GM13976 (cell line): Measurements from ENCODE around the gene STYK1.

Experiments used
- DNase-seq: peaks from one replicate; pipeline ENCODE4 v3.0.0; 2012; ENCODE audit warnings: low spot score
- in situ Hi-C: fragments of 300-500 bp; cut with MboI; formaldehyde crosslinking; loops from one replicate; pipeline ENCODE4 v1.12.0; 2022; ENCODE audit warnings: low sequenced_read_pairs, mixed read lengths, inconsistent platforms; ENCODE audit not compliant: unreplicated experiment
- TF ChIP-seq, protein P1 (sequence below): IDR thresholded peaks from 2 replicates; pipeline ENCODE4 v1.5.1; 2012; ENCODE audit warnings: borderline replicate concordance, mild to moderate bottlenecking; ENCODE audit not compliant: insufficient read depth; ENCODE audit errors: extremely low read depth, missing control alignments, control extremely low read depth

Gene STYK1

DNA sequence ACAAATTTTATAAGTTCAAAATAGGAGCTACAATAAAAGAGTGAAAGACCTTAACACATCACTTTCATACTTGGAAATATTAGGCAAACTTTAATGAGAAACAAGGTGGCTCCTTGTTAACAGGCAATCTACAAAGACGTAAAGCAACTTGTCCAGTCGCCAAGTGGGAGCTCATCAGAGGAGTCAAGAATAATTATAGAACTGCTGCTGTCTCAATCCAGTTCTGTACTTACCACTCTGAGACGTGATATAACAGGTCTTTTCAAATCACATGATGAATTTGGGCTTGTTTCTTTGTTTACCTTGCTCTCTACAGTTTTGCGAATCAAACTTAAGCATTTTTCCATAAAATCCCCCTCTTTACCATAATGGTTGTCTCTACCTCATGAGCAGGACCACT, 45.6 kb upstream of the STYK1 start:
- in situ Hi-C loops: no loop called here
- DNase-seq: no peak
- TF ChIP-seq, protein P1, sequence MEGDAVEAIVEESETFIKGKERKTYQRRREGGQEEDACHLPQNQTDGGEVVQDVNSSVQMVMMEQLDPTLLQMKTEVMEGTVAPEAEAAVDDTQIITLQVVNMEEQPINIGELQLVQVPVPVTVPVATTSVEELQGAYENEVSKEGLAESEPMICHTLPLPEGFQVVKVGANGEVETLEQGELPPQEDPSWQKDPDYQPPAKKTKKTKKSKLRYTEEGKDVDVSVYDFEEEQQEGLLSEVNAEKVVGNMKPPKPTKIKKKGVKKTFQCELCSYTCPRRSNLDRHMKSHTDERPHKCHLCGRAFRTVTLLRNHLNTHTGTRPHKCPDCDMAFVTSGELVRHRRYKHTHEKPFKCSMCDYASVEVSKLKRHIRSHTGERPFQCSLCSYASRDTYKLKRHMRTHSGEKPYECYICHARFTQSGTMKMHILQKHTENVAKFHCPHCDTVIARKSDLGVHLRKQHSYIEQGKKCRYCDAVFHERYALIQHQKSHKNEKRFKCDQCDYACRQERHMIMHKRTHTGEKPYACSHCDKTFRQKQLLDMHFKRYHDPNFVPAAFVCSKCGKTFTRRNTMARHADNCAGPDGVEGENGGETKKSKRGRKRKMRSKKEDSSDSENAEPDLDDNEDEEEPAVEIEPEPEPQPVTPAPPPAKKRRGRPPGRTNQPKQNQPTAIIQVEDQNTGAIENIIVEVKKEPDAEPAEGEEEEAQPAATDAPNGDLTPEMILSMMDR: no peak

GRCh38 chr12:10718279-10718821, 44.5 kb upstream of the STYK1 start:
- DNase-seq: no peak
- TF ChIP-seq, protein P1: no peak
- in situ Hi-C loops: no loop called here

DNA sequence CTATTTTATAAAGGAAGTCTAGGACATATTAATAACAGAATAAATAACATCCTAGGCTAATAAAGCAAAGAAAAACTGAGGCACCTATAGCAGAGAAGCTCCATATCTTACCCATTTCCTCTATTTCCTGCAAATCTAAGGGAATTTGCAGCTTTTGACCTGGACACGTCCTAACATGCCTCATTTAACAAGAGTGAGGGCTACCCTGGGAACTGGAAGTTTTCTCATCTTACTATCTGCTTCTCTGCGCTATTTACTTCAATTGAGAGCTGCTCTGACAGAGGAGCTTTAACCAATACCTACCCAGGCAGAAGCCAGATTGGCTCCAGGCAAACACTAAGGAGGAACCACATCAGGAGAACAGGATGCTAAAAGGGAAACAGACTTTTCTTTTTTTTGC, 43.6 kb upstream of the STYK1 start:
- in situ Hi-C loops: no loop called here
- TF ChIP-seq, protein P1: no peak
- DNase-seq: no peak

DNA sequence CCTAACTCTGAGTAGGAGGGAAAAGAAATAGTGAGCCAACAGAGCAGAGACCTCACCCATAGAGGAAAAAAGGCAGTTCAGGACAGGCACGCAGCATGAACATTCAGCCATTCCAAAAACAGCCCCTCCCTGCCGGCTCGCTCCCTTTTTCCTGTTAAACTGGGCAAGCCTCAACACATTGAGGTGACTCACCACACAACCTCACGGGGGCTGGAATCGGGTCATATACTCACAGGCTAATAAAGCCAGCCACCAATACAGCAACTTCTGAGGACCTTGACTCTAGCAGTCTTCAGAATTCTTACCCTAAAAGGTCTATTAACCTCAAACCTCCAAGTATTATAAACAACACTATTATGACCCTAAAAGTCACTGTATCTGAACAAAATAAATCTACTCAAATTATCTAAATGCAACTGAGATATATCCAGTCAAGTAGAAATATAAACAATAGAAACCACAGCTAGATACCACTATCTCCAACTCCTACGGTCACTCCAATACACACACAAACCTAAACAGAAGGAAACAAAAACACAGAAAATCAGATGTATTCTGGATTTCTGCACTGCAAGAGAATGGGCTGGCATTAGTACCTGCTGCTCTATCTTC, 43.0 kb upstream of the STYK1 start:
- TF ChIP-seq, protein P1: no peak
- in situ Hi-C loops: no loop called here
- no peak for DNase-seq

GRCh38 chr12:10716277-10716676, 42.4 kb upstream of the STYK1 start:
- in situ Hi-C loops: no loop called here
- DNase-seq: no peak
- TF ChIP-seq, protein P1: no peak

DNA sequence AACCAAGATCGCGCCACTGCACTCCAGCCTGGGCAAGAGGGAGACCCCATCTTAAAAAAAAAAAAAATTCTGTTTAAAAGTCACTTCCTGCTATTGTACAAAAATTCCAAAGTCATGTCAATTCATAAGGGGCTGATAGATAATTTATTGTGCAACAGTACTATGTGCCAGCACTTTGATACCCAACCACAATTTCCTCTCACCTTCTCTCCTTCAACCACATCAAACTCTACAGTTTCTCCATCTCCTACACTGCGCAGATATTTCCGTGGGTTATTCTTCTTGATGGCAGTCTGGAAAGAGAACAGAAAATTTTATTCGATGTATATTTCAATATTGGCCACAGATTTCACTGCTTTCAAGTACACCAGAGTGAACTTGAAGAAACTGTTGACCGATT, 41.6 kb upstream of the STYK1 start:
- in situ Hi-C loops: no loop called here
- DNase-seq: no peak
- TF ChIP-seq, protein P1: no peak
